Glutamatergic neuron (in vitro differentiated cells): Measurements from ENCODE around the gene PAX7. TPM values are rescaled to one million over a fixed set of nuclear protein-coding genes. Genes with fewer than 3 reads are reported as not detected.

Experiments used
- DNase-seq: peaks from one replicate; pipeline ENCODE4 v3.0.0; 2022
- H3K27ac Mint-ChIP-seq: one replicate; pipeline ENCODE4 v1.8.0; 2020; ENCODE audit warnings: mild to moderate bottlenecking, mixed read lengths, inconsistent platforms; ENCODE audit not compliant: unreplicated experiment
- H3K27me3 Mint-ChIP-seq: one replicate; pipeline ENCODE4 v1.8.0; 2020; ENCODE audit warnings: mild to moderate bottlenecking, moderate library complexity, mixed read lengths, inconsistent platforms; ENCODE audit not compliant: unreplicated experiment
- H3K36me3 Mint-ChIP-seq: one replicate; pipeline ENCODE4 v1.8.0; 2020; ENCODE audit warnings: mild to moderate bottlenecking, mixed read lengths, inconsistent platforms; ENCODE audit not compliant: unreplicated experiment
- H3K4me1 Mint-ChIP-seq: one replicate; pipeline ENCODE4 v1.8.0; 2020; ENCODE audit warnings: mild to moderate bottlenecking, low read depth, mixed read lengths, inconsistent platforms; ENCODE audit not compliant: unreplicated experiment
- H3K4me3 Mint-ChIP-seq: one replicate; pipeline ENCODE4 v1.8.0; 2020; ENCODE audit warnings: mild to moderate bottlenecking, mixed read lengths, inconsistent platforms; ENCODE audit not compliant: unreplicated experiment
- H3K9me3 Mint-ChIP-seq: one replicate; pipeline ENCODE4 v1.8.0; 2020; ENCODE audit warnings: mild to moderate bottlenecking, moderate library complexity, mixed read lengths, inconsistent platforms; ENCODE audit not compliant: unreplicated experiment
- CTCF ChIP-seq: fragments of 200-600 bp; sonication (generic); IDR thresholded peaks from one replicate; pipeline ENCODE4 v1.5.0; 2021; ENCODE audit not compliant: partially characterized antibody, unreplicated experiment
- total RNA-seq: library from RNA; stranded (reverse); fragmentation: NEBNext Ultra II Directional; extraction: Animal tissue kit (Norgen Biotek cat#: 25700); gene quantifications from one replicate; pipeline ENCODE4 v1.2.1, GENCODE V29; 2021; ENCODE audit not compliant: unreplicated experiment

The PAX7 gene
- total RNA-seq, 1 donor from 2014 or later: 0.07 TPM

- H3K4me3 Mint-ChIP-seq: no peak overlapping the region
- H3K4me1 Mint-ChIP-seq: peaks cover 13% of the 10 kb centered on the region
- peaks cover 6% of the 10 kb centered on the region for H3K9me3 Mint-ChIP-seq
- no peak for DNase-seq
- peaks cover 3% of the 10 kb centered on the region for H3K27me3 Mint-ChIP-seq
- no peaks in the 10 kb centered on the region for H3K36me3 Mint-ChIP-seq
- no peak for TF ChIP-seq CTCF
- H3K27ac Mint-ChIP-seq: no peak overlapping the region
Observed at GRCh38 chr1:18731591-18732235, 101.1 kb downstream of the PAX7 start.

- no peak overlapping the region for H3K4me3 Mint-ChIP-seq
- DNase-seq: no peak
- no peaks in the 10 kb centered on the region for H3K36me3 Mint-ChIP-seq
- peaks cover 3% of the 10 kb centered on the region for H3K27me3 Mint-ChIP-seq
- H3K4me1 Mint-ChIP-seq: peaks cover 11% of the 10 kb centered on the region
- TF ChIP-seq CTCF: no peak
- peaks cover 6% of the 10 kb centered on the region for H3K9me3 Mint-ChIP-seq
- no peak overlapping the region for H3K27ac Mint-ChIP-seq
Observed at GRCh38 chr1:18732686-18733085, 102.0 kb downstream of the PAX7 start.

GRCh38 chr1:18734001-18734400, 103.4 kb downstream of the PAX7 start:
- Mint-ChIP-seq H3K27ac (no peak overlapping the region), H3K36me3 (no peaks in the 10 kb centered on the region), H3K4me3 (no peak overlapping the region), H3K4me1 (peaks cover 5% of the 10 kb centered on the region), H3K27me3 (peaks cover 6% of the 10 kb centered on the region), H3K9me3 (peaks cover 5% of the 10 kb centered on the region)
- no peak for TF ChIP-seq CTCF
- DNase-seq: no peak

GRCh38 chr1:18734461-18735223, 104.0 kb downstream of the PAX7 start:
- no peak for TF ChIP-seq CTCF
- H3K27ac Mint-ChIP-seq: no peak overlapping the region
- no peak for DNase-seq
- H3K4me1 Mint-ChIP-seq: no peaks in the 10 kb centered on the region
- H3K36me3 Mint-ChIP-seq: no peaks in the 10 kb centered on the region
- H3K27me3 Mint-ChIP-seq: peaks cover 6% of the 10 kb centered on the region
- H3K4me3 Mint-ChIP-seq: no peak overlapping the region
- peaks cover 5% of the 10 kb centered on the region for H3K9me3 Mint-ChIP-seq
